PC-3 (cell line): ENCODE data around the gene CPB2.

Source experiments
- EZH2 ChIP-seq: fragments of 300-600 bp; sonication (generic); IDR thresholded peaks from one replicate; pipeline ENCODE4 v1.6.1; 2017; ENCODE audit warnings: antibody characterized with exemption, mild to moderate bottlenecking, low read length; ENCODE audit not compliant: unreplicated experiment
- TF ChIP-seq, protein P1 (sequence below): fragments of 300-600 bp; sonication (generic); conservative IDR thresholded peaks from 2 replicates; pipeline ENCODE4 v1.5.1; 2017; ENCODE audit warnings: antibody characterized with exemption, low read depth, mild to moderate bottlenecking, low read length

DNA sequence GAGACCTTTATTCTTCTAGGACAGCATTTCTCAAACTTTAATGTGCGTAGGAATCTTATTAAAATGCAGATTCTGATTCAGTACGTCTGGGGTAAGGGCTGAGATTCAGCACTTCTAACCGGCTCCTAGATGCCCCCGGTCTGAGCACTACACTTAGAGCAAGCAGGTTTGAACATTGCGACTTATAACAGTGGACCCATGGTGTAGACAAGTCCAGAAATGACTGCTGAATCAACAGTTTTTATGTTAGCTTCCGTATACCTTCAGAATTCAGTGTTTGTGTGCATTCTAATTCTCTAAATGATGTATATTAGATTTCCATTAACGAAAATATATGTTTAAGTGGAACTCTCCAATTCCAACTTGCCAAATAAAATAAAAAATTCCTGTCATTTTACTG, 17.5 kb upstream of the CPB2 start:
- TF ChIP-seq, protein P1, sequence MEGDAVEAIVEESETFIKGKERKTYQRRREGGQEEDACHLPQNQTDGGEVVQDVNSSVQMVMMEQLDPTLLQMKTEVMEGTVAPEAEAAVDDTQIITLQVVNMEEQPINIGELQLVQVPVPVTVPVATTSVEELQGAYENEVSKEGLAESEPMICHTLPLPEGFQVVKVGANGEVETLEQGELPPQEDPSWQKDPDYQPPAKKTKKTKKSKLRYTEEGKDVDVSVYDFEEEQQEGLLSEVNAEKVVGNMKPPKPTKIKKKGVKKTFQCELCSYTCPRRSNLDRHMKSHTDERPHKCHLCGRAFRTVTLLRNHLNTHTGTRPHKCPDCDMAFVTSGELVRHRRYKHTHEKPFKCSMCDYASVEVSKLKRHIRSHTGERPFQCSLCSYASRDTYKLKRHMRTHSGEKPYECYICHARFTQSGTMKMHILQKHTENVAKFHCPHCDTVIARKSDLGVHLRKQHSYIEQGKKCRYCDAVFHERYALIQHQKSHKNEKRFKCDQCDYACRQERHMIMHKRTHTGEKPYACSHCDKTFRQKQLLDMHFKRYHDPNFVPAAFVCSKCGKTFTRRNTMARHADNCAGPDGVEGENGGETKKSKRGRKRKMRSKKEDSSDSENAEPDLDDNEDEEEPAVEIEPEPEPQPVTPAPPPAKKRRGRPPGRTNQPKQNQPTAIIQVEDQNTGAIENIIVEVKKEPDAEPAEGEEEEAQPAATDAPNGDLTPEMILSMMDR, result no peak
- TF ChIP-seq EZH2, result no peak
